Activated B cell treated with CpG ODN at 0.5 μM for 24 hours (primary cell): Measurements from ENCODE around the gene NPSR1. TPM values are rescaled to one million over a fixed set of nuclear protein-coding genes. Genes with fewer than 3 reads are reported as not detected.

Experiments
- ATAC-seq: fragments of 200-7000 bp; cut with Tn5 transposase; one replicate; pipeline ENCODE4 v1.10.0; 2021; ENCODE audit warnings: low read depth, mild to moderate bottlenecking, moderate library complexity
- CTCF ChIA-PET: fragments of 350-600 bp; sonication (Branson Sonifier 250); formaldehyde crosslinking; loops from one replicate; lab custom pipeline; 2021; ENCODE audit warnings: antibody characterized with exemption; lab: Charles Lee
- POLR2A ChIA-PET: fragments of 350-600 bp; sonication (Branson Sonifier 250); formaldehyde crosslinking; loops from one replicate; lab custom pipeline; 2021; ENCODE audit warnings: antibody characterized with exemption; lab: Charles Lee
- DNase-seq: peaks from one replicate; pipeline ENCODE4 v3.0.0; 2022
- H3K27ac Mint-ChIP-seq: one replicate; pipeline ENCODE4 v1.8.0; 2020; ENCODE audit warnings: mixed read lengths
- H3K27me3 Mint-ChIP-seq: one replicate; pipeline ENCODE4 v1.8.0; 2021; ENCODE audit warnings: mixed read lengths
- H3K36me3 Mint-ChIP-seq: one replicate; pipeline ENCODE4 v1.8.0; 2021; ENCODE audit warnings: low read depth, mixed read lengths
- H3K4me1 Mint-ChIP-seq: one replicate; pipeline ENCODE4 v1.8.0; 2021; ENCODE audit warnings: mixed read lengths
- H3K4me3 Mint-ChIP-seq: one replicate; pipeline ENCODE4 v1.8.0; 2020; ENCODE audit warnings: mild to moderate bottlenecking, mixed read lengths
- H3K9me3 Mint-ChIP-seq: one replicate; pipeline ENCODE4 v1.8.0; 2020; ENCODE audit warnings: mixed read lengths
- CTCF ChIP-seq: fragments of 200-600 bp; IDR thresholded peaks from one replicate; pipeline ENCODE4 v1.8.0; 2022; ENCODE audit warnings: antibody characterized with exemption, mild to moderate bottlenecking
- intact Hi-C: fragments of 100-400 bp; cut with micrococcal nuclease; formaldehyde crosslinking; loops from one replicate; pipeline ENCODE4 v1.15.1; 2024
- total RNA-seq: library from RNA; stranded (reverse); gene quantifications from 2 replicates; pipeline ENCODE4 v1.2.3, GENCODE V29; 2022

Gene NPSR1
- total RNA-seq, 1 donor from 2014 or later, result not detected

- DNase-seq (no peak), ATAC-seq (no peak)
- intact Hi-C loops, result loop anchor here (10.0 kb wide), 1 partner anchor 62 kb away; no protein-coding TSS in a partner anchor
- Mint-ChIP-seq H3K27me3 (no peaks in the 10 kb centered on the region), H3K36me3 (no peaks in the 10 kb centered on the region), H3K4me1 (no peaks in the 10 kb centered on the region), H3K9me3 (peaks cover 2% of the 10 kb centered on the region), H3K4me3 (no peak overlapping the region), H3K27ac (no peak overlapping the region)
- POLR2A ChIA-PET, result no interaction called here
- CTCF ChIA-PET, result no interaction called here
- no peak for TF ChIP-seq CTCF
Observed at GRCh38 chr7:34652809-34653208, 5.2 kb upstream of the NPSR1 start.

DNA sequence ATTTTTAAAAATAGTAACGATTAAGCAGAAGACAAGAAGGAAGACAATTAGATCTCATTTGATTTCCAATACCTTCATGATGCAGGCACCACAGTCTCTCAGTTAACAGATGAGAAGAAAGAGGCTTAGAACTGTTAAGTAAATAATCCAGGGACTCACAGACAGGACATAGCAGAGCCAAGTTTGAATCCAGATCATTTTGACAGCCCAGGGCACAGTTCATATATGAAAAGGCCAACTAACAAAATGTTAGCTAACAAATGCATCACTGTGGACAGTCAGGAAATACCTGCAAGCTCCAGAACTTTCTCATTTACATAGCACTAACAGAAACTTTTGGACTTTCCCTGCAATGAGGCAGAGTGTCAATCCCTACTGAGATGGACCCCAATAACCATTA lies 4.2 kb upstream of the NPSR1 start:
- H3K4me1 Mint-ChIP-seq, result no peaks in the 10 kb centered on the region
- H3K27me3 Mint-ChIP-seq, result no peaks in the 10 kb centered on the region
- CTCF ChIA-PET, result no interaction called here
- no peak overlapping the region for H3K27ac Mint-ChIP-seq
- intact Hi-C loops, result loop anchor here (10.0 kb wide), 1 partner anchor 61 kb away; no protein-coding TSS in a partner anchor
- DNase-seq (no peak), ATAC-seq (no peak)
- POLR2A ChIA-PET, result no interaction called here
- peaks cover 2% of the 10 kb centered on the region for H3K9me3 Mint-ChIP-seq
- no peak overlapping the region for H3K4me3 Mint-ChIP-seq
- TF ChIP-seq CTCF, result no peak
- no peaks in the 10 kb centered on the region for H3K36me3 Mint-ChIP-seq

GRCh38 chr7:34655384-34655783 lies 2.6 kb upstream of the NPSR1 start:
- Mint-ChIP-seq H3K9me3 (peaks cover 2% of the 10 kb centered on the region), H3K4me1 (no peaks in the 10 kb centered on the region), H3K27me3 (no peaks in the 10 kb centered on the region), H3K4me3 (no peak overlapping the region), H3K27ac (no peak overlapping the region), H3K36me3 (no peaks in the 10 kb centered on the region)
- no peak for ATAC-seq
- POLR2A ChIA-PET, result no interaction called here
- no peak for TF ChIP-seq CTCF
- DNase-seq, result no peak
- CTCF ChIA-PET, result no interaction called here
- intact Hi-C loops, result loop anchor here (10.0 kb wide), 1 partner anchor 59 kb away; no protein-coding TSS in a partner anchor

DNA sequence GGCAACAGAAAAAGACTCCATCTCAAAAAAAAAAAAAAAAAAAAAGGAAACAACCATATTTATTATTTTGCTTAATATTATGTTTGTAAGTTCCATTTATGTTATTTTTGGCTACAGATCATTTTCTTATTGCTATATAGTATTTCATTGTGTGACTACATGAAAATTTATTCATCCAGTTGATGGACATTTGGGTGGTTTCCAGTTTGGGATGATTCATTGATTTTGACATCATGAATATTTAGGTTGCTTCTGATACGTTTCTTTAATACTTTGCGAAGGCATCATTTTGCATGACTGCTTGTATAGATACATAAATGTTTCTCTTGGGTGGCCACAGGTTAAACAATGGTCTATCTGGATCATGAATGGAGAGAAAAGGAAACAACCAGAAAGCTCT lies 2.0 kb upstream of the NPSR1 start:
- no peak for TF ChIP-seq CTCF
- no peaks in the 10 kb centered on the region for H3K27me3 Mint-ChIP-seq
- H3K4me3 Mint-ChIP-seq, result no peak overlapping the region
- no peak overlapping the region for H3K27ac Mint-ChIP-seq
- POLR2A ChIA-PET, result no interaction called here
- H3K4me1 Mint-ChIP-seq, result no peaks in the 10 kb centered on the region
- CTCF ChIA-PET, result no interaction called here
- intact Hi-C loops, result loop anchor here (10.0 kb wide), 1 partner anchor 59 kb away; no protein-coding TSS in a partner anchor
- H3K9me3 Mint-ChIP-seq, result peaks cover 2% of the 10 kb centered on the region
- DNase-seq, result no peak
- no peak for ATAC-seq
- H3K36me3 Mint-ChIP-seq, result no peaks in the 10 kb centered on the region

DNA sequence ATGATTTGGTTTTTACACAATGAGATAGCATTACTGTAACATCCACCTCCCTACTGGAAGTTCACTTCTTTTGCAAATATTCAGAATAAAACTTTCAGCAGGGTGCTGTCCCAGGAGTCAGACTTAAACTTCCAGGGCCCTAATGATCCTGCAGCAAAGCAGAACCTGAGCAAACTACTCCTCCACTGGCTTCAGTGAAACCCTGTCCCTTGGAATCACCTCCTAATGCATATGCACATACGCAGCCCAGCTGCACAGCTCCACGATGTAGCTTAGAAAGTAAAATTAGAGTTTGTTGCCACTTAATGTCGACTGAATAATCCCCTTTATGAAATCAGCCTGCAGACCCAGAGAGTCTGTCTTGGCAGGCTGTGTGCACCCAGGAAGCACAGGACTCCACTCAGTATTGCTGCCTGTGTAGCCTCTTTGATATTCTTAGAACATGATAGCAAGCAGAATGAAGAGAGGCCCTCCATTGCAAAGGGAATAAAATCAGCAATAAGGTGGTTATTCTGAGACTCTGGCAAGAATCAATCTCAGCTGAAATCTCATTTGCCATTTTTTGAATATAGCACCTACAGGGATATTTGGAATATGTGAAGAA lies 1.6 kb downstream of the NPSR1 start:
- no peak overlapping the region for H3K4me3 Mint-ChIP-seq
- no peaks in the 10 kb centered on the region for H3K27me3 Mint-ChIP-seq
- intact Hi-C loops, result loop anchor here (10.0 kb wide), 1 partner anchor 55 kb away; no protein-coding TSS in a partner anchor
- ChIA-PET CTCF (no interaction called here), POLR2A (no interaction called here)
- no peak for TF ChIP-seq CTCF
- DNase-seq (no peak), ATAC-seq (no peak)
- H3K36me3 Mint-ChIP-seq, result no peaks in the 10 kb centered on the region
- H3K4me1 Mint-ChIP-seq, result no peaks in the 10 kb centered on the region
- no peak overlapping the region for H3K27ac Mint-ChIP-seq
- no peaks in the 10 kb centered on the region for H3K9me3 Mint-ChIP-seq
